ENCODE results near the gene CDH24.

The CDH24 gene

DNA sequence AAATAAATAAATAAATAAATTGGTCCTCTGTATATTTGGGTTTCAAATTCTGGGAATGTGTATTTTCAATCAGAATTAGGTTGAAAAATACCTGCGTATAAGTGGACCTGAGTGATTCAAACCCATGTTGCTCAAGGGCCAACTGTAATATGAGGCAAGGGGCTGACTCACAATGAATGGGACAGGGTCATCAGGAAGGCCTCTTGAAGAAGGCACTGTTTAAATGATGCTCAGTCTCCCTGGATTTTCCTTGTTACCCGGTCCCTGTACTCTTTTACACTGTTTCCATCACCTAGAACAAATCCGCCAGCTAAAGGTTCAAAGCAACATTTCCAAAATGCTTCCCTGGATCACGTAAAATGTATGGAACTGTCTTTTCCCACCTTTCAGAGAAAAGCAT lies 26.4 kb downstream of the CDH24 start:
- no peak for DNase-seq (ENCODE audit: extremely low read depth, low read depth)
- TF ChIP-seq, protein P1, sequence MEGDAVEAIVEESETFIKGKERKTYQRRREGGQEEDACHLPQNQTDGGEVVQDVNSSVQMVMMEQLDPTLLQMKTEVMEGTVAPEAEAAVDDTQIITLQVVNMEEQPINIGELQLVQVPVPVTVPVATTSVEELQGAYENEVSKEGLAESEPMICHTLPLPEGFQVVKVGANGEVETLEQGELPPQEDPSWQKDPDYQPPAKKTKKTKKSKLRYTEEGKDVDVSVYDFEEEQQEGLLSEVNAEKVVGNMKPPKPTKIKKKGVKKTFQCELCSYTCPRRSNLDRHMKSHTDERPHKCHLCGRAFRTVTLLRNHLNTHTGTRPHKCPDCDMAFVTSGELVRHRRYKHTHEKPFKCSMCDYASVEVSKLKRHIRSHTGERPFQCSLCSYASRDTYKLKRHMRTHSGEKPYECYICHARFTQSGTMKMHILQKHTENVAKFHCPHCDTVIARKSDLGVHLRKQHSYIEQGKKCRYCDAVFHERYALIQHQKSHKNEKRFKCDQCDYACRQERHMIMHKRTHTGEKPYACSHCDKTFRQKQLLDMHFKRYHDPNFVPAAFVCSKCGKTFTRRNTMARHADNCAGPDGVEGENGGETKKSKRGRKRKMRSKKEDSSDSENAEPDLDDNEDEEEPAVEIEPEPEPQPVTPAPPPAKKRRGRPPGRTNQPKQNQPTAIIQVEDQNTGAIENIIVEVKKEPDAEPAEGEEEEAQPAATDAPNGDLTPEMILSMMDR (IDR thresholded peaks at IDR 0.05; ENCODE audit: low read depth, low read length), result no peak

DNA sequence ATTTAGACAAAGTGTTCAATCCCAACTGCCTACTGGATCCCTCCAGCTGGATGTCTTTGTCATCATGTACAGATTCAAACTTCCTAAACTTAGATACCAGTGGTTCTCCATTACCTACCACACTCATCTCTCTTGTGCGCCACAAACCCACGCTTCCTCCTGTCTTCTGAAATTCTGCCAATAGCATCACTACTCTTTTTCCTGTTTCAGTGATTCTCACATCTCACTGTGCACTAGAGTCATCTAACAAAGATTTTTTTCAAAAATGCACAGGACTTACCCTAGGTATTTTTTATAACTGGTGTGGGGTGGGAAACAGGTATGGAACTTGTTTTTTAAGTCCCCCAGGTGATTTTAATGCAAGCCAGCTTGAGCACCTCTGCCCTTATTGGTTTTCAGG lies 28.5 kb downstream of the CDH24 start:
- no peak for DNase-seq (ENCODE audit: extremely low read depth, low read depth)
- TF ChIP-seq, protein P1 (IDR thresholded peaks at IDR 0.05; ENCODE audit: low read depth, low read length), result no peak

DNA sequence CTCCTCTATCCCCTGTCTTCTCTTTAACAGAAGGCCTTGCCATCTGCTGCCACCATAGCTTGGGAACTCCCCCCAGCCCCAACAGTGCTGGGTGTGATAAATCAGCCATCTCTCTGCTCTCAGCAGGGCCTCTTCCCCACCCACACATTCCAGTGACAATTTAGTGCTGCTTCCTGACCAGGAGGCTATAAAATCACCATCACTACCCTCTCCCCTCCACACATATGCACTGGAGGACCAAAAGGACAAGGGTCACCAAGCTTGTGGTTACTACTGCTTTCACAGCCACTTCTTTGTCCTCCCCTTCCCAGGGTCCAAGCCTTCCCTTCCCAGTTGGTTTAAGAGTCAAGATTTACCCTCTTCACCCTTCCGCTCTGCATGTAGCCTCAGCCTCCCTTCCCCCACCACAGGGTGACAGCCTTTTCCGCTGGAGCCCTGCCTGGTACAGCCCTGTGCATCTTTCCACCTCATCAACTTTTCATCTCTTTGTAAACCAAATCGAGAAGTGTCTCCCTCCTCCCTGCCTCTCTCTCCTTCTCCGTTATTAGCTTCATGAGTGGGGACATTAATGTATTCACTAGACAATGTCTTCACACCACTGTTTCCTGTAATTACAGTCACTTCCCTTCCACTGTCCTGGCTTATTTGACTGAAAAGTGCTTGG lies 32.0 kb downstream of the CDH24 start:
- TF ChIP-seq, protein P1 (IDR thresholded peaks at IDR 0.05; ENCODE audit: low read depth, low read length), result no peak
- DNase-seq (ENCODE audit: extremely low read depth, low read depth), result no peak

DNA sequence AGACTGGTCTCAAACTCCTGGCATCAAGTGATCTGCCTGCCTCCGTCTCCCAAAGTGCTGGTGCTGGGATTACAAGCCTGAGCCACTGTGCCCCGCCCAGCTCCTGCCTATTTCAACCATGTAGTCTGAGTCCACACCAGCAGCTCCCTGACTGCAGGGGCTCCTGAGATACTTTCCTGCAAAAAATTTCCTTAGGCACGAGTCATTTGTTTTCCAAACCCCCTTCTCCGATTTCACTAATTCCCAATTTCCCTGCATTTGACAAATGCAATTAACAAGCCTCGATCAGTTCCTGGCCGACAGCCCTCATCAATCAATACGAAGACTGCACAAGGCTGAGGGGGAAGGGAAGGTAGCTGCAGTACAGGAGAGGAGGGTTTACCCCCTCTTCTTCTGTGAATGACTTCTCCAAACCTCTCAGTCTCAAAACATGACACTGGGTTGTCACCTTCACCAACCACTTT lies 32.7 kb downstream of the CDH24 start:
- DNase-seq (ENCODE audit: extremely low read depth, low read depth), result no peak
- TF ChIP-seq, protein P1 (IDR thresholded peaks at IDR 0.05; ENCODE audit: low read depth, low read length), result no peak

DNA sequence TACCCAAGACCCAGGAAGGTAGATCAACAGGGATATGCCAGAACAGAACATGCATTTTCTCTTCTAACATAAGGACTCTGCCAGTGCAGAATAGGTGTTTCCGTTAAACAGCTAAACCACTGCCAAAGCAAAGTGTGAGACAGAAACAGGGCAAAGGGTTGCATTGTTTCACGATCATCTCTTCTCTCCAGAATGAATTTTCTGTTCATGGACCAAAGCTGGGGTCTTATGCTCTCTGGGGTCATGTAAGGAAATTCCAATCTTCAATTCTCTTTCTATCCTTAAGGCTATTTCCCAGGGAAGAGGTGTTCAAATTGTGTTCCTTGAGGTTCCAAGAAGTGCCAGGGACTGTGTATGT lies 33.5 kb downstream of the CDH24 start:
- TF ChIP-seq, protein P1 (IDR thresholded peaks at IDR 0.05; ENCODE audit: low read depth, low read length), result no peak
- no peak for DNase-seq (ENCODE audit: extremely low read depth, low read depth)

DNA sequence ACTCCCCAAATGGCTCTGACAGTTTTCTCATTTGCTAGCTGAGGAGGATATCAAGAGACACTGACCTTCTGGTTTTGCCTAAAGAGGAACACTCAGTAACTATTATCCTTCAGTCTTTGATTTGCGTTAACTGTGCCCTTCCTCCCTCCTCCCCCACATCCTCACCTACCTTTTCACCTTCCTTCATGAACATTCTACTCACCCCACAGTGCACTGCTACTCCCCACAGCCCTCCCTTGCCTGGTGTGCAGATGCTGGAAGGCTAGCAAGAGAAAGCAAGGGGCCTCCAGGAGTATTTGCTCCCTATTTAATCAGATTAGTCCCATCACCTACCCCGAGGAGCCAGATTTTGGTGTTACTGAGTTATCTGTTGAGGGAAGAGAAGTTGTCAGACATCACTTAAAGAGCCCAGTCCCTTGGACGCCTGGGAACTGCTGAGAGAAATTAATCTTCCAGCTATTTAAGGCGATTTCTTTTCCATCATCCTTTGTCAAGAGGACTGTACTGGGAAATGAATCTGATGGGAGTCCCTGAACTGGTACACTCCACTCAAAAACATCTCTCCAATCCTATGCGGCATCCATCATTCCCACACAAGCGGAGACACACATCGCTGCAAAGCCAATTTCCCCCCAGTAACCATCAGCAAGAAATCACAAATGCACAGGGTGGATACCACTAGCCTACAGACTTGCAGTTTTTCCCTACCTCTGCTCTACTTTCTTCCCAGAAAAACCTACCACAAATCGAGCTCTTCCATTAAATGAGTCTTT lies 34.1 kb downstream of the CDH24 start:
- TF ChIP-seq, protein P1 (IDR thresholded peaks at IDR 0.05; ENCODE audit: low read depth, low read length), result no peak
- no peak for DNase-seq (ENCODE audit: extremely low read depth, low read depth)

DNA sequence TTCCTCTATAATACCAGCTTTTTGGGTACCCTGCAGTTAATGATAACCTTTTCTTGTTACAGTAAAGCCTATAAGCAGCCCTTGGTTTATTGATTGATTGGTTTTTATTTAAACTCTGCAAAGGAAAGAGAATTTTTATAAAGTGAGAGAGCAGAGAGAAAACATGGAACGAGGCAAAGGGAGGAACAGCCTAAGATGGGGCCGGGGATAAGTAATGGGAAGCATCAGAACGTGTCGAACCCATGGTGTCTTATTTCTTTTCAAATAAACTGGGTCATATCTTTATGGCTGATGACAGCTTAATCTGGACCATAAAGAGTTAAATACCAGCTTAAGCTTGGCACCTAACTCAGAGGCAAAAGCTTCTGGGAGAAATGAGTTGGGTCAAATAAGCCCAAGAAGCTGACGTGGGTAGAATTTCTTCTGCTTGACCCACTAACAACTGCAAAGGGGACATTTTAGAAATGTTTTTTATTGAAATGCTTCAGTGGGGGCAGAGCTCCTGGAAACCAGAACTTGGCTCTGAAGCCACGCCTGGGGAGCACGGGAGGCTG lies 35.4 kb downstream of the CDH24 start:
- no peak for DNase-seq (ENCODE audit: extremely low read depth, low read depth)
- TF ChIP-seq, protein P1 (IDR thresholded peaks at IDR 0.05; ENCODE audit: low read depth, low read length), result no peak

All from AG09319 (cell line).